ENCODE results near the gene SLC27A3.

SLC27A3 gene

DNA sequence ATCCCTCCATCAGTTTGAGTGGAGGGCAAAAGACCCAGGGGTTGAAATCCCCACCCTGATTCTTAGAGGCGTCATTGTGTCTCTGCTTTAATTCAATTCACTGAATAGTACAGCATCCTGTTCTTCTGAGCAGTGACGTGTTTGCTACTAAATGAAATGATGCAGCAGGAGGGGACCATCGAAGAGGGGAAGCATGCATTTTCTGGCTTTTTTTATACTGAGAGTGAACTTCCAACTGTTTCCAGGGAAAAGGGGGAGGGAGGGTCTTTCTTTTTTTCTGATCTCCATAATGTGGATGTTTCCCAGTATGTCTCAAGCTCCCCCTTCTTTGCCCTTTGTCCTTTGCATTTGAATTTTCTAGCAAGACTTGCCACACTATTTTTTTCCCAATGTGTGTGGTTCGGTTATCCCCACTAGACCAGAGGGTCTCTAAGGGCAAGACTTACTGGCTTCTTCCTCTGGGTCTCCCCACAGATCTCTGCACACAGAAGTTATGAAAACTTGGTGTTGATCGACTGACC is 44.7 kb upstream of the SLC27A3 start:
- no peak overlapping the region for H3K4me3 ChIP-seq (ENCODE audit: low read length)
- H3K27ac ChIP-seq (ENCODE audit: low read length) = no peak overlapping the region
- no peaks in the 10 kb centered on the region for H3K9me2 ChIP-seq (replicated peaks; ENCODE audit: insufficient read depth, low read length)
- no peaks in the 10 kb centered on the region for H4K20me1 ChIP-seq (ENCODE audit: insufficient read depth, low read length)
- no peak overlapping the region for H3K9ac ChIP-seq (ENCODE audit: low read length)
- no peak for DNase-seq
- peaks cover 5% of the 10 kb centered on the region; the same call in 1 of the 2 replicates for H3K4me1 ChIP-seq (ENCODE audit: low read length)
- H3K9me3 ChIP-seq (replicated peaks; ENCODE audit: insufficient read depth, low read length) = no peaks in the 10 kb centered on the region
- H3K36me3 ChIP-seq (replicated peaks; ENCODE audit: insufficient read depth, low read length) = no peaks in the 10 kb centered on the region
- no peaks in the 10 kb centered on the region for H3K27me3 ChIP-seq (replicated peaks; ENCODE audit: insufficient read depth, low read length)
- peaks cover 14% of the 10 kb centered on the region for H3K79me2 ChIP-seq (ENCODE audit: low read length)
- TF ChIP-seq EZH2 (optimal IDR thresholded peaks at IDR 0.05; ENCODE audit: low read depth, low read length) = no peak
- TF ChIP-seq EZH2phosphoT487 (IDR thresholded peaks at IDR 0.05; ENCODE audit: low read length) = no peak
- TF ChIP-seq, protein P1, sequence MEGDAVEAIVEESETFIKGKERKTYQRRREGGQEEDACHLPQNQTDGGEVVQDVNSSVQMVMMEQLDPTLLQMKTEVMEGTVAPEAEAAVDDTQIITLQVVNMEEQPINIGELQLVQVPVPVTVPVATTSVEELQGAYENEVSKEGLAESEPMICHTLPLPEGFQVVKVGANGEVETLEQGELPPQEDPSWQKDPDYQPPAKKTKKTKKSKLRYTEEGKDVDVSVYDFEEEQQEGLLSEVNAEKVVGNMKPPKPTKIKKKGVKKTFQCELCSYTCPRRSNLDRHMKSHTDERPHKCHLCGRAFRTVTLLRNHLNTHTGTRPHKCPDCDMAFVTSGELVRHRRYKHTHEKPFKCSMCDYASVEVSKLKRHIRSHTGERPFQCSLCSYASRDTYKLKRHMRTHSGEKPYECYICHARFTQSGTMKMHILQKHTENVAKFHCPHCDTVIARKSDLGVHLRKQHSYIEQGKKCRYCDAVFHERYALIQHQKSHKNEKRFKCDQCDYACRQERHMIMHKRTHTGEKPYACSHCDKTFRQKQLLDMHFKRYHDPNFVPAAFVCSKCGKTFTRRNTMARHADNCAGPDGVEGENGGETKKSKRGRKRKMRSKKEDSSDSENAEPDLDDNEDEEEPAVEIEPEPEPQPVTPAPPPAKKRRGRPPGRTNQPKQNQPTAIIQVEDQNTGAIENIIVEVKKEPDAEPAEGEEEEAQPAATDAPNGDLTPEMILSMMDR (IDR thresholded peaks at IDR 0.05; ENCODE audit: low read length) = no peak
- H3K4me2 ChIP-seq (ENCODE audit: low read depth, low read length) = no peak overlapping the region
- H2AFZ ChIP-seq (ENCODE audit: low read length) = no peak overlapping the region
- H3F3A ChIP-seq (ENCODE audit: insufficient read depth, low read length) = peaks cover 5% of the 10 kb centered on the region; the same call in 1 of the 2 replicates

DNA sequence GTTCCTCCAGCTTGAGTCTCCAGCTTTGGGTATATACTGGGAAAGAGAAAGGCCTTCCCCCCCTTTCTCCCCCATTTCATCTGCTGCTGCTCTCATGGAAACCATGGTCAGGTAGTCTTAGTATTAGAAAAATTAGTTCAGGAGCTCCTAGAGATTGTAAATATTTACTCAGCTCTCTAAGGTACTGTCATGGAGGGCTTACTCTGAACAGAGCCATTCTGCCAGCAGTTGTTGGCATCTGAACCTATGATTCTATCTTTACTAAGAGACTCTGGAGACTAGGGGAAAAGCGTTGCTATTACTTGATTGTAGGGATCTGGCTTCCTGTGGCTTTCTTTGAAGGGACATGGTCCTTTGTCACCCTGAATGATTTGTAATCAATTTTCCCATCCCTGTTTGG is 41.2 kb upstream of the SLC27A3 start:
- H4K20me1 ChIP-seq (ENCODE audit: insufficient read depth, low read length) = no peaks in the 10 kb centered on the region
- H3K27ac ChIP-seq (ENCODE audit: low read length) = no peak overlapping the region
- DNase-seq = no peak
- H3K9ac ChIP-seq (ENCODE audit: low read length) = no peak overlapping the region
- H3K4me1 ChIP-seq (ENCODE audit: low read length) = peaks cover 3% of the 10 kb centered on the region; the same call in 1 of the 2 replicates
- TF ChIP-seq EZH2phosphoT487 (IDR thresholded peaks at IDR 0.05; ENCODE audit: low read length) = no peak
- TF ChIP-seq, protein P1 (IDR thresholded peaks at IDR 0.05; ENCODE audit: low read length) = no peak
- no peak for TF ChIP-seq EZH2 (optimal IDR thresholded peaks at IDR 0.05; ENCODE audit: low read depth, low read length)
- peaks cover 5% of the 10 kb centered on the region for H3K79me2 ChIP-seq (ENCODE audit: low read length)
- no peaks in the 10 kb centered on the region for H3K9me2 ChIP-seq (replicated peaks; ENCODE audit: insufficient read depth, low read length)
- no peak overlapping the region for H3K4me3 ChIP-seq (ENCODE audit: low read length)
- H3F3A ChIP-seq (ENCODE audit: insufficient read depth, low read length) = peaks cover 5% of the 10 kb centered on the region; the same call in 1 of the 2 replicates
- H3K36me3 ChIP-seq (replicated peaks; ENCODE audit: insufficient read depth, low read length) = no peaks in the 10 kb centered on the region
- H3K4me2 ChIP-seq (ENCODE audit: low read depth, low read length) = no peak overlapping the region
- no peaks in the 10 kb centered on the region for H3K27me3 ChIP-seq (replicated peaks; ENCODE audit: insufficient read depth, low read length)
- H2AFZ ChIP-seq (ENCODE audit: low read length) = no peak overlapping the region
- H3K9me3 ChIP-seq (replicated peaks; ENCODE audit: insufficient read depth, low read length) = no peaks in the 10 kb centered on the region

DNA sequence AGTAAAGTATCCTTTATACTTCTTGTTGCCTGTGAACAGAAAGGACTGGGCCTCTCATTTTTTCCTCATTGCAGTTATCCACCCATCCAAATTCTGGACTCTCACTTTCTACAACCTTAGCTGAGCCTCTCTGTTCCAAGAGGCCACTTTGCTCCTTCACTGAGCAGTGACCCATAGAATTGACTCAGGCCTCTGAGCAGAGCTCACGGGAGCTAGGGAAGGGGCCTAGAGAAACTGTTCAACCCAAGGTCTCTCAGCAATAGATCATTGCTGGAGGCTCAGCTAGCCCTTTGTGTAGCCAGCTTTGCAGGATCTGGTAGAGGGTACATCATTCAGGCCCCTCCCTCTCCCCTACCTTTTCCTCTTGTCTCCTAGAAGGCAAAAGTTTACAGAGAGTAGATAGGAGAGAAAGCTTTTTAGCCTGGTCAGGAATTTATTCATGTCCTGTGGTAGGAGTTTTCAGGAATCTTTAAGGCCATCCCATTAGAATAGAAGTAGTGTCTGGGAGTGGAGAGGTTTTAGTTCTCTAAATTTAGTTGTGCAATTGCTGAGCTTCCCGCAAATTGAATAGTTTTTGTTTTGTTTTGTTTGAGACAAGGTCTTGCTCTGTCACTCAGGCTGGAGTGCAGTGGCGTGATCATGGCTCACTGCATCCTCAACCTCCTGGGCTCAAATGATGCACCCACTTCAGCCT is 40.7 kb upstream of the SLC27A3 start:
- no peaks in the 10 kb centered on the region for H3K9me3 ChIP-seq (replicated peaks; ENCODE audit: insufficient read depth, low read length)
- TF ChIP-seq EZH2 (optimal IDR thresholded peaks at IDR 0.05; ENCODE audit: low read depth, low read length) (no peak), EZH2phosphoT487 (IDR thresholded peaks at IDR 0.05; ENCODE audit: low read length) (no peak)
- TF ChIP-seq, protein P1 (IDR thresholded peaks at IDR 0.05; ENCODE audit: low read length) = no peak
- no peak overlapping the region for H2AFZ ChIP-seq (ENCODE audit: low read length)
- H3K9ac ChIP-seq (ENCODE audit: low read length) = no peak overlapping the region
- no peaks in the 10 kb centered on the region for H3K79me2 ChIP-seq (ENCODE audit: low read length)
- H3K4me1 ChIP-seq (ENCODE audit: low read length) = no peaks in the 10 kb centered on the region
- H3K27me3 ChIP-seq (replicated peaks; ENCODE audit: insufficient read depth, low read length) = no peaks in the 10 kb centered on the region
- no peaks in the 10 kb centered on the region for H3K9me2 ChIP-seq (replicated peaks; ENCODE audit: insufficient read depth, low read length)
- DNase-seq = no peak
- H3K27ac ChIP-seq (ENCODE audit: low read length) = no peak overlapping the region
- no peaks in the 10 kb centered on the region for H4K20me1 ChIP-seq (ENCODE audit: insufficient read depth, low read length)
- H3F3A ChIP-seq (ENCODE audit: insufficient read depth, low read length) = peaks cover 5% of the 10 kb centered on the region; the same call in 1 of the 2 replicates
- H3K36me3 ChIP-seq (replicated peaks; ENCODE audit: insufficient read depth, low read length) = no peaks in the 10 kb centered on the region
- H3K4me3 ChIP-seq (ENCODE audit: low read length) = no peak overlapping the region
- H3K4me2 ChIP-seq (ENCODE audit: low read depth, low read length) = no peak overlapping the region

Measured in MM.1S (cell line).